SK-N-SH treated with all-trans-retinoic acid at 6 μM for 48 hours (cell line): ENCODE data around the gene LRRC8A.

Experiments
- ATAC-seq: fragments of 200-7000 bp; cut with Tn5 transposase; 3 replicates; pipeline ENCODE4 v1.9.1; 2020; ENCODE audit warnings: mild to moderate bottlenecking, moderate library complexity
- ARNTL ChIP-seq: fragments of 450-650 bp; formaldehyde crosslinking; IDR thresholded peaks from 2 replicates; pipeline ENCODE4 v1.5.0; 2020; ENCODE audit warnings: low read depth, mild to moderate bottlenecking, moderate library complexity, borderline replicate concordance
- CSDC2 ChIP-seq: fragments of 250-450 bp; sonication (Bioruptor Pico); IDR thresholded peaks from 2 replicates; pipeline ENCODE4 v1.5.0; 2020; ENCODE audit warnings: mild to moderate bottlenecking, moderate library complexity
- ESRRG ChIP-seq: fragments of 250-450 bp; sonication (Bioruptor Pico); IDR thresholded peaks from 2 replicates; pipeline ENCODE4 v1.6.1; 2021; ENCODE audit warnings: mild to moderate bottlenecking
- GLIS3 ChIP-seq: fragments of 250-450 bp; sonication (Bioruptor Pico); IDR thresholded peaks from 2 replicates; pipeline ENCODE4 v1.5.0; 2020; ENCODE audit warnings: mild to moderate bottlenecking, moderate library complexity
- ISL1 ChIP-seq: fragments of 250-450 bp; sonication (Bioruptor Pico); IDR thresholded peaks from 2 replicates; pipeline ENCODE4 v2.1.2; 2022; ENCODE audit warnings: mild to moderate bottlenecking, moderate library complexity
- PPARA ChIP-seq: fragments of 250-450 bp; sonication (Bioruptor Pico); IDR thresholded peaks from 2 replicates; pipeline ENCODE4 v1.5.0; 2020; ENCODE audit warnings: mild to moderate bottlenecking, borderline replicate concordance
- RARB ChIP-seq: fragments of 250-450 bp; sonication (Bioruptor Pico); IDR thresholded peaks from 2 replicates; pipeline ENCODE4 v1.8.0; 2021; ENCODE audit warnings: mild to moderate bottlenecking, moderate library complexity
- TOX ChIP-seq: fragments of 250-450 bp; sonication (Bioruptor Pico); IDR thresholded peaks from 2 replicates; pipeline ENCODE4 v1.8.0; 2021; ENCODE audit warnings: mild to moderate bottlenecking, moderate library complexity, borderline replicate concordance
- TSHZ2 ChIP-seq: fragments of 250-450 bp; sonication (Bioruptor Pico); IDR thresholded peaks from 2 replicates; pipeline ENCODE4 v1.5.0; 2020; ENCODE audit warnings: mild to moderate bottlenecking, moderate library complexity
- ZFP3 ChIP-seq: fragments of 250-450 bp; sonication (Bioruptor Pico); IDR thresholded peaks from 2 replicates; pipeline ENCODE4 v1.5.0; 2020; ENCODE audit warnings: mild to moderate bottlenecking, moderate library complexity
- ZFP30 ChIP-seq: fragments of 450-650 bp; formaldehyde crosslinking; IDR thresholded peaks from 2 replicates; pipeline ENCODE4 v1.5.0; 2022; ENCODE audit warnings: mild to moderate bottlenecking, moderate library complexity
- ZNF8 ChIP-seq: fragments of 450-650 bp; formaldehyde crosslinking; IDR thresholded peaks from 2 replicates; pipeline ENCODE4 v1.5.0; 2020; ENCODE audit warnings: mild to moderate bottlenecking, moderate library complexity
- TF ChIP-seq, protein P1 (sequence below): fragments of 250-450 bp; sonication (Bioruptor Pico); IDR thresholded peaks from 2 replicates; pipeline ENCODE4 v1.8.0; 2021; ENCODE audit warnings: low read depth, mild to moderate bottlenecking, moderate library complexity, borderline replicate concordance
- TF ChIP-seq, protein P2 (sequence below): fragments of 250-450 bp; sonication (Bioruptor Pico); IDR thresholded peaks from 2 replicates; pipeline ENCODE4 v1.5.1; 2020; ENCODE audit warnings: low read depth, mild to moderate bottlenecking, moderate library complexity

Gene LRRC8A

DNA sequence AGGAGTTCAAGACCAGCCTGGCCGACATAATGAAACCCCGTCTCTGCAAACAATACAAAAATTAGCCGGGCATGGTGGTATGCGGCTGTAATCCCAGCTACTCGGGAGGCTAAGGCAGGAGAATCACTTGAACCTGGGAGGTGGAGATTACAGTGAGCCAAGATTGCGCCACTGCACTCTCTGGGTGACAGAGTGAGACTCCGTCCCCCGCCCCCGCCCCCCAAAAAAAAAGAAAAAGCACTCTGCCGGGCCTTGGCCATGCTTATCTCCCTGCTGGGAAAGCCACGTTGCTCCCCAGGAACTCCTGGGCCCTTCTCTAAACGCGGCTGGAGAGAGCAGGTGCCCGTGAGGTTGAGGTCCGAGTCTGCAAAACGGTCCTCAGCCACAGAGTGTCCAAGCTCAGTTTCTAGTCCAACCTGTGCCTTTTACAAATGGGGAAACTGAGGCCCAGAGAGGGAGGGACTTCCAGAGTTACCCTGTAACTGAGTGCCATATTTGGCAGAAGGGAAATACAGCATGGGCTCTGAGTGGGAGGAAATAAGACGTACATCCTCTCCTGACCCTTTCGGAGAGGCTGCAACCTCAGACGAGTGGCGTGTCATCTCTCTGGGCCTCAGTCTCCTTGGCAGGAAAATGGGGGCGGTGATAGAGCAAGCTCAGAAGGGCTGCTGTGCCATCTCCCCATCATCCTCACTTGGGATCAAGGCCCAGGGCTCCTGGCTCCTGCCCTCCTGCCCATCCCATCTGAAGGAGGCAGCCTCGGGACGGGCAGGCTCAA, 32.3 kb downstream of the LRRC8A start:
- TF ChIP-seq ZNF8 (CRISPR knock-in tag) = no peak
- TF ChIP-seq, protein P1, sequence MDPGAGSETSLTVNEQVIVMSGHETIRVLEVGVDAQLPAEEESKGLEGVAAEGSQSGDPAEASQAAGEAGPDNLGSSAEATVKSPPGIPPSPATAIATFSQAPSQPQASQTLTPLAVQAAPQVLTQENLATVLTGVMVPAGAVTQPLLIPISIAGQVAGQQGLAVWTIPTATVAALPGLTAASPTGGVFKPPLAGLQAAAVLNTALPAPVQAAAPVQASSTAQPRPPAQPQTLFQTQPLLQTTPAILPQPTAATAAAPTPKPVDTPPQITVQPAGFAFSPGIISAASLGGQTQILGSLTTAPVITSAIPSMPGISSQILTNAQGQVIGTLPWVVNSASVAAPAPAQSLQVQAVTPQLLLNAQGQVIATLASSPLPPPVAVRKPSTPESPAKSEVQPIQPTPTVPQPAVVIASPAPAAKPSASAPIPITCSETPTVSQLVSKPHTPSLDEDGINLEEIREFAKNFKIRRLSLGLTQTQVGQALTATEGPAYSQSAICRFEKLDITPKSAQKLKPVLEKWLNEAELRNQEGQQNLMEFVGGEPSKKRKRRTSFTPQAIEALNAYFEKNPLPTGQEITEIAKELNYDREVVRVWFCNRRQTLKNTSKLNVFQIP (CRISPR knock-in tag) = no peak
- ATAC-seq = no peak

DNA sequence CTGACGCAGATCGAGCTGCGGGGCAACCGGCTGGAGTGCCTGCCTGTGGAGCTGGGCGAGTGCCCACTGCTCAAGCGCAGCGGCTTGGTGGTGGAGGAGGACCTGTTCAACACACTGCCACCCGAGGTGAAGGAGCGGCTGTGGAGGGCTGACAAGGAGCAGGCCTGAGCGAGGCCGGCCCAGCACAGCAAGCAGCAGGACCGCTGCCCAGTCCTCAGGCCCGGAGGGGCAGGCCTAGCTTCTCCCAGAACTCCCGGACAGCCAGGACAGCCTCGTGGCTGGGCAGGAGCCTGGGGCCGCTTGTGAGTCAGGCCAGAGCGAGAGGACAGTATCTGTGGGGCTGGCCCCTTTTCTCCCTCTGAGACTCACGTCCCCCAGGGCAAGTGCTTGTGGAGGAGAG, 34.3 kb downstream of the LRRC8A start:
- ATAC-seq = no peak
- no peak for TF ChIP-seq CSDC2 (CRISPR knock-in tag)
- no peak for TF ChIP-seq TOX (CRISPR knock-in tag)
- TF ChIP-seq, protein P1 (CRISPR knock-in tag) = no peak

GRCh38 chr9:128916745-128917144, 34.8 kb downstream of the LRRC8A start:
- TF ChIP-seq CSDC2 (CRISPR knock-in tag) (no peak), ZFP3 (no peak), PPARA (CRISPR knock-in tag) (no peak), ARNTL (CRISPR knock-in tag) (no peak)
- ATAC-seq = no peak

DNA sequence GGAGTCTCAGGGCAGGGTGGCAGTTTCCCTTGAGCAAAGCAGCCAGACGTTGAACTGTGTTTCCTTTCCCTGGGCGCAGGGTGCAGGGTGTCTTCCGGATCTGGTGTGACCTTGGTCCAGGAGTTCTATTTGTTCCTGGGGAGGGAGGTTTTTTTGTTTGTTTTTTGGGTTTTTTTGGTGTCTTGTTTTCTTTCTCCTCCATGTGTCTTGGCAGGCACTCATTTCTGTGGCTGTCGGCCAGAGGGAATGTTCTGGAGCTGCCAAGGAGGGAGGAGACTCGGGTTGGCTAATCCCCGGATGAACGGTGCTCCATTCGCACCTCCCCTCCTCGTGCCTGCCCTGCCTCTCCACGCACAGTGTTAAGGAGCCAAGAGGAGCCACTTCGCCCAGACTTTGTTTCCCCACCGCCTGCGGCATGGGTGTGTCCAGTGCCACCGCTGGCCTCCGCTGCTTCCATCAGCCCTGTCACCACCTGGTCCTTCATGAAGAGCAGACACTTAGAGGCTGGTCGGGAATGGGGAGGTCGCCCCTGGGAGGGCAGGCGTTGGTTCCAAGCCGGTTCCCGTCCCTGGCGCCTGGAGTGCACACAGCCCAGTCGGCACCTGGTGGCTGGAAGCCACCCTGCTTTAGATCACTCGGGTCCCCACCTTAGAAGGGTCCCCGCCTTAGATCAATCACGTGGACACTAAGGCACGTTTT, 35.4 kb downstream of the LRRC8A start:
- TF ChIP-seq RARB (CRISPR knock-in tag) (no peak), GLIS3 (CRISPR knock-in tag) (no peak), ZFP30 (no peak), TSHZ2 (CRISPR knock-in tag) (no peak), CSDC2 (CRISPR knock-in tag) (no peak)
- TF ChIP-seq, protein P1 (CRISPR knock-in tag) = no peak
- TF ChIP-seq, protein P2, sequence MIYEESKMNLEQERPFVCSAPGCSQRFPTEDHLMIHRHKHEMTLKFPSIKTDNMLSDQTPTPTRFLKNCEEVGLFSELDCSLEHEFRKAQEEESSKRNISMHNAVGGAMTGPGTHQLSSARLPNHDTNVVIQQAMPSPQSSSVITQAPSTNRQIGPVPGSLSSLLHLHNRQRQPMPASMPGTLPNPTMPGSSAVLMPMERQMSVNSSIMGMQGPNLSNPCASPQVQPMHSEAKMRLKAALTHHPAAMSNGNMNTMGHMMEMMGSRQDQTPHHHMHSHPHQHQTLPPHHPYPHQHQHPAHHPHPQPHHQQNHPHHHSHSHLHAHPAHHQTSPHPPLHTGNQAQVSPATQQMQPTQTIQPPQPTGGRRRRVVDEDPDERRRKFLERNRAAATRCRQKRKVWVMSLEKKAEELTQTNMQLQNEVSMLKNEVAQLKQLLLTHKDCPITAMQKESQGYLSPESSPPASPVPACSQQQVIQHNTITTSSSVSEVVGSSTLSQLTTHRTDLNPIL (CRISPR knock-in tag) = no peak
- TF ChIP-seq, all 23 proteins: peak for 0
- ATAC-seq = no peak

DNA sequence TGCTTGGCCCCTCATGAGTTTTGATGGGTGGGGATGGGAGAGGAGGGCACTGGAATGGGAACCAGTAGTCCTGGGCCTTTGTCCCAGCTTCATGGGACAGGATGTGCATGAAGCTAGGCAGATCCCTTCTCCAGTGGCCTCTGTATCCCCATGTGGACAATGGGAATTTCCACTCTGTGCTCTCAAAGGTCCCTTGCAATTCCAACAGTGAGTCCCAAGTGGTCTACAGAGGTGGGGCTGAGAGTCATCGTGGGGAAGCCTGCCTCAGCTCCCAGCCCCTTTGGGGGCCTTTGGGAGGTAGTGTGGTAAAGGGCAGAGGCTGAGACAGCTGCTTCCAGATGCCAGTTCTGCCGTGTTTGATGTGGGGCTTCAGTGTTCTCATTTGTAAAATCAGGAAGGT, 37.0 kb downstream of the LRRC8A start:
- TF ChIP-seq ZFP30 = no peak
- no peak for TF ChIP-seq ESRRG (CRISPR knock-in tag)
- TF ChIP-seq, protein P1 (CRISPR knock-in tag) = no peak
- no peak for TF ChIP-seq ISL1 (CRISPR knock-in tag)
- ATAC-seq = no peak
